Measurements from ENCODE around the gene ZNF853. TPM values are rescaled to one million over a fixed set of nuclear protein-coding genes. Genes with fewer than 3 reads are reported as not detected.

The ZNF853 gene
- total RNA-seq, 2 experiments from 2014 or later, result 0.18 to 0.23 TPM

- POLR2A ChIA-PET, result no interaction called here
- Mint-ChIP-seq H3K4me1 (peaks cover 22% of the 10 kb centered on the region), H3K27ac (no peak overlapping the region), H3K4me3 (no peak overlapping the region), H3K27me3 (no peaks in the 10 kb centered on the region), H3K9me3 (no peaks in the 10 kb centered on the region), H3K36me3 (ENCODE audit: low read depth) (peaks cover 66% of the 10 kb centered on the region)
- CTCF ChIA-PET, result no interaction called here
- DNase-seq, result no peak
Observed at GRCh38 chr7:6642861-6643640, 27.6 kb downstream of the ZNF853 start.

- Mint-ChIP-seq H3K27me3 (no peaks in the 10 kb centered on the region), H3K9me3 (no peaks in the 10 kb centered on the region), H3K4me1 (peaks cover 12% of the 10 kb centered on the region), H3K36me3 (ENCODE audit: low read depth) (peaks cover 73% of the 10 kb centered on the region), H3K27ac (no peak overlapping the region), H3K4me3 (no peak overlapping the region)
- DNase-seq, result no peak
- POLR2A ChIA-PET, result no interaction called here
- CTCF ChIA-PET, result no interaction called here
Observed at GRCh38 chr7:6643915-6644625, 28.7 kb downstream of the ZNF853 start.

GRCh38 chr7:6644728-6645127 is 29.3 kb downstream of the ZNF853 start:
- DNase-seq, result no peak
- CTCF ChIA-PET, result no interaction called here
- H3K4me3 Mint-ChIP-seq, result no peak overlapping the region
- no peaks in the 10 kb centered on the region for H3K9me3 Mint-ChIP-seq
- H3K4me1 Mint-ChIP-seq, result peaks cover 6% of the 10 kb centered on the region
- H3K36me3 Mint-ChIP-seq (ENCODE audit: low read depth), result peaks cover 73% of the 10 kb centered on the region
- POLR2A ChIA-PET, result no interaction called here
- no peak overlapping the region for H3K27ac Mint-ChIP-seq
- no peaks in the 10 kb centered on the region for H3K27me3 Mint-ChIP-seq

GRCh38 chr7:6646465-6646864 is 31.1 kb downstream of the ZNF853 start:
- POLR2A ChIA-PET, result no interaction called here
- Mint-ChIP-seq H3K27ac (no peak overlapping the region), H3K9me3 (peaks cover 5% of the 10 kb centered on the region), H3K4me1 (no peaks in the 10 kb centered on the region), H3K36me3 (ENCODE audit: low read depth) (peaks cover 82% of the 10 kb centered on the region), H3K27me3 (no peaks in the 10 kb centered on the region), H3K4me3 (no peak overlapping the region)
- no peak for DNase-seq
- CTCF ChIA-PET, result no interaction called here

- CTCF ChIA-PET, result no interaction called here
- Mint-ChIP-seq H3K27me3 (no peaks in the 10 kb centered on the region), H3K4me1 (no peaks in the 10 kb centered on the region), H3K9me3 (peaks cover 5% of the 10 kb centered on the region), H3K27ac (no peak overlapping the region), H3K4me3 (no peak overlapping the region), H3K36me3 (ENCODE audit: low read depth) (peaks cover 82% of the 10 kb centered on the region)
- DNase-seq, result no peak
- POLR2A ChIA-PET, result no interaction called here
Observed at GRCh38 chr7:6647080-6647479, 31.7 kb downstream of the ZNF853 start.

GRCh38 chr7:6647541-6647940 is 32.1 kb downstream of the ZNF853 start:
- H3K27me3 Mint-ChIP-seq, result no peaks in the 10 kb centered on the region
- peaks cover 81% of the 10 kb centered on the region for H3K36me3 Mint-ChIP-seq (ENCODE audit: low read depth)
- no peak for DNase-seq
- no peak overlapping the region for H3K27ac Mint-ChIP-seq
- no peaks in the 10 kb centered on the region for H3K4me1 Mint-ChIP-seq
- CTCF ChIA-PET, result no interaction called here
- no peak overlapping the region for H3K4me3 Mint-ChIP-seq
- H3K9me3 Mint-ChIP-seq, result peaks cover 5% of the 10 kb centered on the region
- POLR2A ChIA-PET, result no interaction called here

GRCh38 chr7:6648066-6648814 is 32.8 kb downstream of the ZNF853 start:
- Mint-ChIP-seq H3K27ac (no peak overlapping the region), H3K27me3 (no peaks in the 10 kb centered on the region), H3K36me3 (ENCODE audit: low read depth) (peaks cover 78% of the 10 kb centered on the region), H3K4me1 (no peaks in the 10 kb centered on the region), H3K9me3 (peaks cover 5% of the 10 kb centered on the region), H3K4me3 (no peak overlapping the region)
- DNase-seq, result no peak
- POLR2A ChIA-PET, result no interaction called here
- CTCF ChIA-PET, result no interaction called here

GRCh38 chr7:6648815-6649104 is 33.4 kb downstream of the ZNF853 start:
- Mint-ChIP-seq H3K36me3 (ENCODE audit: low read depth) (peaks cover 73% of the 10 kb centered on the region), H3K27ac (no peak overlapping the region), H3K4me3 (no peak overlapping the region), H3K9me3 (peaks cover 5% of the 10 kb centered on the region), H3K4me1 (no peaks in the 10 kb centered on the region), H3K27me3 (no peaks in the 10 kb centered on the region)
- CTCF ChIA-PET, result no interaction called here
- POLR2A ChIA-PET, result no interaction called here
- no peak for DNase-seq

GRCh38 chr7:6649241-6649961 is 34.0 kb downstream of the ZNF853 start:
- ChIA-PET POLR2A (no interaction called here), CTCF (no interaction called here)
- Mint-ChIP-seq H3K27ac (no peak overlapping the region), H3K36me3 (ENCODE audit: low read depth) (peaks cover 68% of the 10 kb centered on the region), H3K27me3 (no peaks in the 10 kb centered on the region), H3K4me3 (no peak overlapping the region), H3K9me3 (peaks cover 5% of the 10 kb centered on the region), H3K4me1 (no peaks in the 10 kb centered on the region)
- no peak for DNase-seq

GRCh38 chr7:6650086-6650485 is 34.7 kb downstream of the ZNF853 start:
- POLR2A ChIA-PET, result interaction anchor here (1.2 kb wide), 1 partner anchor 9 kb away, joined by 3 read pairs; no protein-coding TSS in a partner anchor
- Mint-ChIP-seq H3K27me3 (no peaks in the 10 kb centered on the region), H3K9me3 (peaks cover 9% of the 10 kb centered on the region), H3K4me1 (no peaks in the 10 kb centered on the region), H3K36me3 (ENCODE audit: low read depth) (peaks cover 66% of the 10 kb centered on the region), H3K27ac (no peak overlapping the region), H3K4me3 (no peak overlapping the region)
- CTCF ChIA-PET, result no interaction called here
- DNase-seq, result no peak

- Mint-ChIP-seq H3K27ac (no peak overlapping the region), H3K4me1 (no peaks in the 10 kb centered on the region)
- CTCF ChIA-PET, result no interaction called here
Observed at GRCh38 chr7:6650521-6651011, 35.2 kb downstream of the ZNF853 start.

GRCh38 chr7:6651851-6652445 is 36.5 kb downstream of the ZNF853 start:
- POLR2A ChIA-PET, result no interaction called here

More at GRCh38 chr7:6650521-6651011, 35.2 kb downstream of the ZNF853 start:
- Mint-ChIP-seq H3K9me3 (peaks cover 13% of the 10 kb centered on the region), H3K27me3 (no peaks in the 10 kb centered on the region), H3K4me3 (no peak overlapping the region), H3K36me3 (ENCODE audit: low read depth) (peaks cover 69% of the 10 kb centered on the region)
- POLR2A ChIA-PET, result interaction anchor here (1.2 kb wide), 1 partner anchor 8 kb away, joined by 3 read pairs; no protein-coding TSS in a partner anchor
- DNase-seq, result no peak

More at GRCh38 chr7:6651851-6652445, 36.5 kb downstream of the ZNF853 start:
- Mint-ChIP-seq H3K27me3 (no peaks in the 10 kb centered on the region), H3K27ac (no peak overlapping the region), H3K36me3 (ENCODE audit: low read depth) (peaks cover 62% of the 10 kb centered on the region), H3K9me3 (peaks cover 13% of the 10 kb centered on the region), H3K4me1 (no peaks in the 10 kb centered on the region), H3K4me3 (no peak overlapping the region)
- CTCF ChIA-PET, result no interaction called here
- DNase-seq, result no peak

Data from activated CD4-positive, alpha-beta memory T cell treated with anti-CD3 and anti-CD28 coated beads, Interleukin-2, amount 10 ng/mL, durations not matched to agents 7 days and 5 days (primary cell).